ENCODE data around the gene DCAF7.

DNA sequence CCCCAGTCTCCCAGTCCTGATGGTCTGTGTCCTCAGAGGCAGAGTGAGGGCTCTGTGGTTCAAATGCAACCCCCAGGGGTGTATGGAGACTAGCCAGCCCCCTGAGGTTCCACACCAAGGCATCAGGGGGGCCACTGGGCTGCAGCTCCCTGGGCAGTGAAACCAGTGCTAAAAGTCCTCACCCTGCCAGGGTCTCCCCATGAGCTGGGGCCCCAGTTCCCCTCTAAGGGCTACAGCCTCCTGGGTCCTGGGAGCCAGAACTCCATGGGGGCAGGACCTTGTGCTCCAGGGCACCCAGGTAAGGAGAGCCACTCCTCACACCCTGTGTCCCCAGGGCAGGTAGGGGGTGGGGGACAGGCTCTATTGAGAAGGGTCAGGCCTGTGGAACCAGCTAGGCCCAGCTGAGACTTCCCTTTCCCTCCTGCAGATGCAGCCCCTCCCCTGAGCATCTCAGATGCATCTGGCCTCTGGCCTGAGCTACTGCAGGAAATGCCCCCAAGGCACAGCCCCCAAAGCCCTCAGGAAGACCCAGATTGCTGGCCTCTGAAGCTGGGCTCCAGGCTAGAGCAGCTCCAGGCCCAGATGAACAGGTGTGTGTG is 6.4 kb upstream of the DCAF7 start:
- TF ChIP-seq, protein P1, sequence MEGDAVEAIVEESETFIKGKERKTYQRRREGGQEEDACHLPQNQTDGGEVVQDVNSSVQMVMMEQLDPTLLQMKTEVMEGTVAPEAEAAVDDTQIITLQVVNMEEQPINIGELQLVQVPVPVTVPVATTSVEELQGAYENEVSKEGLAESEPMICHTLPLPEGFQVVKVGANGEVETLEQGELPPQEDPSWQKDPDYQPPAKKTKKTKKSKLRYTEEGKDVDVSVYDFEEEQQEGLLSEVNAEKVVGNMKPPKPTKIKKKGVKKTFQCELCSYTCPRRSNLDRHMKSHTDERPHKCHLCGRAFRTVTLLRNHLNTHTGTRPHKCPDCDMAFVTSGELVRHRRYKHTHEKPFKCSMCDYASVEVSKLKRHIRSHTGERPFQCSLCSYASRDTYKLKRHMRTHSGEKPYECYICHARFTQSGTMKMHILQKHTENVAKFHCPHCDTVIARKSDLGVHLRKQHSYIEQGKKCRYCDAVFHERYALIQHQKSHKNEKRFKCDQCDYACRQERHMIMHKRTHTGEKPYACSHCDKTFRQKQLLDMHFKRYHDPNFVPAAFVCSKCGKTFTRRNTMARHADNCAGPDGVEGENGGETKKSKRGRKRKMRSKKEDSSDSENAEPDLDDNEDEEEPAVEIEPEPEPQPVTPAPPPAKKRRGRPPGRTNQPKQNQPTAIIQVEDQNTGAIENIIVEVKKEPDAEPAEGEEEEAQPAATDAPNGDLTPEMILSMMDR (IDR thresholded peaks at IDR 0.05) = no peak
- TF ChIP-seq POLR2A (IDR thresholded peaks at IDR 0.05) (no peak), POLR2AphosphoS5 (IDR thresholded peaks at IDR 0.05; ENCODE audit: insufficient read depth in 1 of 2, low read depth in 1 of 2) (no peak)
